ENCODE measurements around the gene KRTAP3-2. TPM values are rescaled to one million over a fixed set of nuclear protein-coding genes. Genes with fewer than 3 reads are reported as not detected.

The KRTAP3-2 gene
- total and polyA plus RNA-seq, 3 experiments from 2014 or later, result not detected

DNA sequence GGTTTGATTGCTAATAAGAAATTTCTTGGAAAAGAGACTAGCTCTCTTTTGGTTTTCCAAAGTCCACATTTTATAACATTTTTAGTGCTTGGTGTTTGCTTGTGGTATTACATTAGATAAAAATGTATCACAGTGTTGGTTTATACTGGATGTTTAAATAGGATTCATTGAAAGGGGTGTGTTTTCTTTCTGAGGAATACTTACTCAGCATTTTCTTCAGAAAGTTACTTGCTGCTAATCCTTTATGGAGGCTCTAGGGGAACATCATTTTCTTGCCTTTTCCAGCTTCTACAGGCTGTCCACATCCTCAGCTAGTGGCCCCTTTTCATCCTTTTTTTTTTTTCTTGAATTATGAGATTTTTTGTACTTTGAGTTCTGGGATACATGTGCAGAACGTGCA, 32.1 kb downstream of the KRTAP3-2 start:
- Histone ChIP-seq H3K27ac (ENCODE audit: low read depth, low read length) (no peak overlapping the region), H3K4me1 (ENCODE audit: insufficient read depth, low read length) (no peaks in the 10 kb centered on the region), H3K36me3 (ENCODE audit: insufficient read depth, low read length) (no peaks in the 10 kb centered on the region), H3K27me3 (ENCODE audit: insufficient read depth, low read length, poor library complexity, severe bottlenecking) (no peaks in the 10 kb centered on the region), H3K9me3 (ENCODE audit: low read length) (no peaks in the 10 kb centered on the region), H3K4me3 (ENCODE audit: low read length) (no peak overlapping the region)
- CTCF ChIA-PET, result interaction anchor here (1.4 kb wide), 1 partner anchor 20 kb away, joined by 3 read pairs; no protein-coding TSS in a partner anchor
- Mint-ChIP-seq H3K4me1 (peaks cover 5 to 6% (median 5%) of the 10 kb centered on the region in 3 donors), H3K9me3 (peaks cover 0 to 4% (median 0%) of the 10 kb centered on the region in 5 donors), H3K27me3 (peaks cover 14 to 45% of the 10 kb centered on the region in 2 donors), H3K4me3 (no peak overlapping the region), H3K36me3 (no peaks in the 10 kb centered on the region), H3K27ac (no peak overlapping the region)
- POLR2A ChIA-PET, result no interaction called here
- no peak for DNase-seq

- H3K9me3 Mint-ChIP-seq, result peaks cover 0 to 4% (median 0%) of the 10 kb centered on the region in 5 donors
- no peaks in the 10 kb centered on the region for H3K27me3 ChIP-seq (ENCODE audit: insufficient read depth, low read length, poor library complexity, severe bottlenecking)
- H3K27me3 Mint-ChIP-seq, result peaks cover 14 to 48% of the 10 kb centered on the region in 2 donors
- no peaks in the 10 kb centered on the region for H3K4me1 ChIP-seq (ENCODE audit: insufficient read depth, low read length)
- H3K27ac Mint-ChIP-seq, result no peak within 1 kb of the TSS
- no peaks in the 10 kb centered on the region for H3K36me3 Mint-ChIP-seq
- peaks cover 5 to 6% (median 5%) of the 10 kb centered on the region in 3 donors for H3K4me1 Mint-ChIP-seq
- ChIA-PET CTCF (interaction anchor here (1.4 kb wide), 1 partner anchor 19 kb away, joined by 3 read pairs; no protein-coding TSS in a partner anchor), POLR2A (no interaction called here)
- no peaks in the 10 kb centered on the region for H3K9me3 ChIP-seq (ENCODE audit: low read length)
- no peak within 1 kb of the TSS for H3K4me3 Mint-ChIP-seq
- no peak within 1 kb of the TSS for H3K4me3 ChIP-seq (ENCODE audit: low read length)
- H3K27ac ChIP-seq (ENCODE audit: low read depth, low read length), result no peak within 1 kb of the TSS
- no peak for DNase-seq
- no peaks in the 10 kb centered on the region for H3K36me3 ChIP-seq (ENCODE audit: insufficient read depth, low read length)
Measured at GRCh38 chr17:40966848-40967247, 32.9 kb downstream of the KRTAP3-2 start, which contains the start of gene KRT39. TSS of gene KRT39 (minus strand) at chr17:40966948. CDS start at chr17:40966856, 92 bp downstream.

- Mint-ChIP-seq H3K4me3 (no peak overlapping the region), H3K27ac (no peak overlapping the region), H3K27me3 (peaks cover 17 to 51% of the 10 kb centered on the region in 2 donors), H3K9me3 (peaks cover 0 to 4% (median 0%) of the 10 kb centered on the region in 5 donors), H3K4me1 (peaks cover 5 to 6% (median 5%) of the 10 kb centered on the region in 3 donors), H3K36me3 (no peaks in the 10 kb centered on the region)
- no peak overlapping the region for H3K4me3 ChIP-seq (ENCODE audit: low read length)
- no peaks in the 10 kb centered on the region for H3K27me3 ChIP-seq (ENCODE audit: insufficient read depth, low read length, poor library complexity, severe bottlenecking)
- no peak for DNase-seq
- H3K36me3 ChIP-seq (ENCODE audit: insufficient read depth, low read length), result no peaks in the 10 kb centered on the region
- H3K27ac ChIP-seq (ENCODE audit: low read depth, low read length), result no peak overlapping the region
- no peaks in the 10 kb centered on the region for H3K9me3 ChIP-seq (ENCODE audit: low read length)
- CTCF ChIA-PET, result no interaction called here
- POLR2A ChIA-PET, result no interaction called here
- H3K4me1 ChIP-seq (ENCODE audit: insufficient read depth, low read length), result no peaks in the 10 kb centered on the region
Measured at GRCh38 chr17:40963838-40964237, 35.9 kb downstream of the KRTAP3-2 start.

GRCh38 chr17:40962059-40962561, 37.6 kb downstream of the KRTAP3-2 start:
- CTCF ChIA-PET, result interaction anchor here (1.4 kb wide), 1 partner anchor 18 kb away, joined by 3 read pairs; no protein-coding TSS in a partner anchor
- Mint-ChIP-seq H3K4me1 (peaks cover 5 to 6% (median 5%) of the 10 kb centered on the region in 3 donors), H3K27ac (peak overlapping the region in 1 of 8 donors; percentile 45), H3K4me3 (no peak overlapping the region), H3K9me3 (no peaks in the 10 kb centered on the region), H3K36me3 (no peaks in the 10 kb centered on the region), H3K27me3 (peaks cover 17 to 42% of the 10 kb centered on the region in 2 donors)
- H3K9me3 ChIP-seq (ENCODE audit: low read length), result no peaks in the 10 kb centered on the region
- no peaks in the 10 kb centered on the region for H3K27me3 ChIP-seq (ENCODE audit: insufficient read depth, low read length, poor library complexity, severe bottlenecking)
- no peak overlapping the region for H3K4me3 ChIP-seq (ENCODE audit: low read length)
- no peaks in the 10 kb centered on the region for H3K4me1 ChIP-seq (ENCODE audit: insufficient read depth, low read length)
- H3K36me3 ChIP-seq (ENCODE audit: insufficient read depth, low read length), result no peaks in the 10 kb centered on the region
- no peak overlapping the region for H3K27ac ChIP-seq (ENCODE audit: low read depth, low read length)
- POLR2A ChIA-PET, result no interaction called here
- DNase-seq, result no peak

DNA sequence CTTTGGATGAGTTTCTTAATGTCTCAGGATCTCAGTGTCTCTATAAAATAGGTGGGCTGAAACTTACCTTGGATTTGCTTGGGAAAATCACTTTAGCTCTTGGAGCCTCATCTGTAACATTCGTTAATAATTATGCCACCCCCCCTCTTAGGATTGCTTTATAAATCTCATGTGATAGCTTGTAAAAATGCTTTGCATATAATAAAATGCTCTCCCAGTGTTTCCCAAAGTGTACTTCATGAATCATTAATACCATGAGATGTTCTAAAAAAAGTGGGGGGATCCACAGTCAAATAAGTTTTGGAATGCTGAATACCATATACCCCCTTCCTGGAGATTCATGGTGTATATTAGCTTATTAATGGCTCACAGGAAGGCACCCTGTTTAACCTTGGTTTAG, 38.1 kb downstream of the KRTAP3-2 start:
- Mint-ChIP-seq H3K27ac (no peak overlapping the region), H3K9me3 (no peaks in the 10 kb centered on the region), H3K4me1 (peaks cover 5 to 6% (median 5%) of the 10 kb centered on the region in 3 donors), H3K36me3 (no peaks in the 10 kb centered on the region), H3K4me3 (no peak overlapping the region), H3K27me3 (peaks cover 16 to 46% of the 10 kb centered on the region in 2 donors)
- ChIA-PET POLR2A (no interaction called here), CTCF (interaction anchor here (1.4 kb wide), 1 partner anchor 17 kb away, joined by 3 read pairs; no protein-coding TSS in a partner anchor)
- no peaks in the 10 kb centered on the region for H3K36me3 ChIP-seq (ENCODE audit: insufficient read depth, low read length)
- H3K27ac ChIP-seq (ENCODE audit: low read depth, low read length), result no peak overlapping the region
- no peaks in the 10 kb centered on the region for H3K9me3 ChIP-seq (ENCODE audit: low read length)
- no peaks in the 10 kb centered on the region for H3K27me3 ChIP-seq (ENCODE audit: insufficient read depth, low read length, poor library complexity, severe bottlenecking)
- no peak overlapping the region for H3K4me3 ChIP-seq (ENCODE audit: low read length)
- H3K4me1 ChIP-seq (ENCODE audit: insufficient read depth, low read length), result no peaks in the 10 kb centered on the region
- no peak for DNase-seq

GRCh38 chr17:40960144-40960543, 39.6 kb downstream of the KRTAP3-2 start:
- POLR2A ChIA-PET, result no interaction called here
- Histone ChIP-seq H3K27ac (ENCODE audit: low read depth, low read length) (no peak overlapping the region), H3K4me1 (ENCODE audit: insufficient read depth, low read length) (no peaks in the 10 kb centered on the region), H3K36me3 (ENCODE audit: insufficient read depth, low read length) (no peaks in the 10 kb centered on the region), H3K27me3 (ENCODE audit: insufficient read depth, low read length, poor library complexity, severe bottlenecking) (no peaks in the 10 kb centered on the region), H3K4me3 (ENCODE audit: low read length) (no peak overlapping the region), H3K9me3 (ENCODE audit: low read length) (no peaks in the 10 kb centered on the region)
- CTCF ChIA-PET, result interaction anchor here (1.1 kb wide), 1 partner anchor 28 kb away, joined by 3 read pairs; no protein-coding TSS in a partner anchor
- peaks cover 19 to 48% of the 10 kb centered on the region in 2 donors for H3K27me3 Mint-ChIP-seq
- no peaks in the 10 kb centered on the region for H3K36me3 Mint-ChIP-seq
- no peak overlapping the region for H3K4me3 Mint-ChIP-seq
- no peak for DNase-seq
- no peak overlapping the region for H3K27ac Mint-ChIP-seq
- no peaks in the 10 kb centered on the region for H3K9me3 Mint-ChIP-seq
- peaks cover 5 to 6% (median 5%) of the 10 kb centered on the region in 3 donors for H3K4me1 Mint-ChIP-seq

GRCh38 chr17:40958086-40958953, 41.4 kb downstream of the KRTAP3-2 start:
- Histone ChIP-seq H3K27ac (ENCODE audit: low read depth, low read length) (no peak overlapping the region), H3K4me1 (ENCODE audit: insufficient read depth, low read length) (no peaks in the 10 kb centered on the region), H3K9me3 (ENCODE audit: low read length) (no peaks in the 10 kb centered on the region), H3K36me3 (ENCODE audit: insufficient read depth, low read length) (no peaks in the 10 kb centered on the region), H3K27me3 (ENCODE audit: insufficient read depth, low read length, poor library complexity, severe bottlenecking) (no peaks in the 10 kb centered on the region), H3K4me3 (ENCODE audit: low read length) (no peak overlapping the region)
- Mint-ChIP-seq H3K9me3 (no peaks in the 10 kb centered on the region), H3K4me3 (peak overlapping the region in 1 of 7 donors; percentile 46), H3K4me1 (no peaks in the 10 kb centered on the region), H3K36me3 (no peaks in the 10 kb centered on the region), H3K27ac (peak overlapping the region in 1 of 8 donors; percentile 14), H3K27me3 (peaks cover 26 to 61% of the 10 kb centered on the region in 2 donors)
- DNase-seq, result no peak
- ChIA-PET CTCF (no interaction called here), POLR2A (no interaction called here)
